Measurements from ENCODE around the gene MBD6. TPM values are rescaled to one million over a fixed set of nuclear protein-coding genes. Genes with fewer than 3 reads are reported as not detected.
"Not testable (repeated sequence)": the region's sequence is repeated elsewhere in the genome, so short reads cannot be mapped to it uniquely, and the experiment has no call there.

MBD6 gene
- polyA plus RNA-seq, 1 experiment: 8.3 TPM

DNA sequence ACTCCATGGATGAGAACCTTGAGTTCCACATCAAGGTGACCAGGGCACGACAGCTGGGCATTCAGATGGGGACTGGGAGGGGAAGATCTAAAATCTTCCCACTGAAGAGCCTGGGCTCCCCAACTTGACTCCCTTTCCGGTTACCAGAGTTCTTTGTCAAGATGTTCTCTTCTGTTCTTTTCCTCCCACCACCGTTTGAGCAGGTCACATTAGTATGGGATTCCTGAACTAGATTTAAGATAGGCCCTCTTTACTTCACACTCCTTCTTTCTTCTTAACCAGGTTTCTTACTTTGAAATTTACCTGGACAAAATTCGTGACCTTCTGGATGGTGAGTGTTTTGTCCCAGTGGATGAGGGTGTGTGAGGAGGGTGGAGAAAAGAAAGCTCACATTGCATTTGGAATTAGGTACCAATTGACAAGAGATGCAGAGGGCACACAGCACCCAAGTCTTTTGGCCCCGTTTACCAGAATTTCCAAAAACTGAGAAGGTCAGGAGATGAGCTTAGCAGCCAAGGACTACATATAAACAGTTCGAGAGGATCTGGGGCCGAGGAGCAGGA is 41.6 kb downstream of the MBD6 start:
- TF ChIP-seq, protein P1, sequence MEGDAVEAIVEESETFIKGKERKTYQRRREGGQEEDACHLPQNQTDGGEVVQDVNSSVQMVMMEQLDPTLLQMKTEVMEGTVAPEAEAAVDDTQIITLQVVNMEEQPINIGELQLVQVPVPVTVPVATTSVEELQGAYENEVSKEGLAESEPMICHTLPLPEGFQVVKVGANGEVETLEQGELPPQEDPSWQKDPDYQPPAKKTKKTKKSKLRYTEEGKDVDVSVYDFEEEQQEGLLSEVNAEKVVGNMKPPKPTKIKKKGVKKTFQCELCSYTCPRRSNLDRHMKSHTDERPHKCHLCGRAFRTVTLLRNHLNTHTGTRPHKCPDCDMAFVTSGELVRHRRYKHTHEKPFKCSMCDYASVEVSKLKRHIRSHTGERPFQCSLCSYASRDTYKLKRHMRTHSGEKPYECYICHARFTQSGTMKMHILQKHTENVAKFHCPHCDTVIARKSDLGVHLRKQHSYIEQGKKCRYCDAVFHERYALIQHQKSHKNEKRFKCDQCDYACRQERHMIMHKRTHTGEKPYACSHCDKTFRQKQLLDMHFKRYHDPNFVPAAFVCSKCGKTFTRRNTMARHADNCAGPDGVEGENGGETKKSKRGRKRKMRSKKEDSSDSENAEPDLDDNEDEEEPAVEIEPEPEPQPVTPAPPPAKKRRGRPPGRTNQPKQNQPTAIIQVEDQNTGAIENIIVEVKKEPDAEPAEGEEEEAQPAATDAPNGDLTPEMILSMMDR (IDR thresholded peaks at IDR 0.05; ENCODE audit: insufficient read depth, low read depth, low read length): no peak
- Histone ChIP-seq H3K4me3 (ENCODE audit: low read depth, low read length) (no peak overlapping the region), H3K36me3 (ENCODE audit: control insufficient read depth, insufficient read depth, low read length) (no peaks in the 10 kb centered on the region), H3K27me3 (ENCODE audit: control insufficient read depth, insufficient read depth, low read length) (peaks cover 4% of the 10 kb centered on the region; the same call in 1 of the 2 replicates)
- no peak for DNase-seq (ENCODE audit: low read depth)
- ChIA-PET POLR2A (no interaction called here), CTCF (interaction anchor here (0.7 kb wide), 1 partner anchor 58 kb away, joined by 5 read pairs; no protein-coding TSS in a partner anchor)

DNA sequence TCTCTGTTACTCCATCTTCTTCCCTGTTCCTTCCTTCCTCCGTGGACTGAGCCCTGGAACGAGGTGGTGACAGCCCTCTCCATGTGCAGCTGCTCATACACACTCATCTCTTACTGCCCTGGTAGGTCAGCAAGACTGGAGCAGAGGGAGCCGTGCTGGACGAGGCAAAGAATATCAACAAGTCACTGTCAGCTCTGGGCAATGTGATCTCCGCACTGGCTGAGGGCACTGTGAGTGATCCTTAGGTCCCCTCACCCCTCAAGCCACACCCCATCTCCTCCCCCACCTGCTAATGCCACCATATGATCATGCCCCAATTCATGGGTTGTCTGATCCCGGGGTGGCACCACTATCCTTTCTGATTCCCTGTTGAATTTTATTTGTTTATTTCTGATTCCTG is 46.2 kb downstream of the MBD6 start:
- no peak overlapping the region for H3K4me3 ChIP-seq (ENCODE audit: low read depth, low read length)
- no peaks in the 10 kb centered on the region; the same call in 1 of the 2 replicates for H3K27me3 ChIP-seq (ENCODE audit: control insufficient read depth, insufficient read depth, low read length)
- TF ChIP-seq, protein P1 (IDR thresholded peaks at IDR 0.05; ENCODE audit: insufficient read depth, low read depth, low read length): no peak
- ChIA-PET CTCF (interaction anchor here (1.1 to 1.7 kb wide), 2 partner anchors 11 to 14 kb away, joined by 3 read pairs; no protein-coding TSS in a partner anchor), POLR2A (no interaction called here)
- no peaks in the 10 kb centered on the region; the same call in 1 of the 2 replicates for H3K36me3 ChIP-seq (ENCODE audit: control insufficient read depth, insufficient read depth, low read length)
- no peak for DNase-seq (ENCODE audit: low read depth)

DNA sequence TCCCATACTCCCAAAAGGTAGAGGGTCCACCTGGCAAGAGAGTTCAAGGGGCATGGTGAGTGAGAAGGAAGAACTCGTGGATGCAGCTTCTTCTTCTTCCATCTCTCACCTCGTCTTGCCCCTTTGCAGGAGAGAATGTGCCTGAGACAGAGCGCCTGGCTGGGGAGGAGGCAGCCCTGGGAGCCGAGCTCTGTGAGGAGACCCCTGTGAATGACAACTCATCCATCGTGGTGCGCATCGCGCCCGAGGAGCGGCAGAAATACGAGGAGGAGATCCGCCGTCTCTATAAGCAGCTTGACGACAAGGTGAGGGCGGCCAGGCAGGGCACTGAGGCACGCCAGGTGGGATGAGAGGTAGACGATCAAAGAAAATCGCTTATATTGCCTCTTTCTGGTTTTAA is 47.2 kb downstream of the MBD6 start:
- Histone ChIP-seq H3K27me3 (ENCODE audit: control insufficient read depth, insufficient read depth, low read length) (no peaks in the 10 kb centered on the region; the same call in 1 of the 2 replicates), H3K4me3 (ENCODE audit: low read depth, low read length) (no peak overlapping the region), H3K36me3 (ENCODE audit: control insufficient read depth, insufficient read depth, low read length) (no peaks in the 10 kb centered on the region; the same call in 1 of the 2 replicates)
- ChIA-PET CTCF (interaction anchor here (0.8 to 6.9 kb wide), 3 partner anchors 10 to 123 kb away, joined by 3 to 56 read pairs (median 3); no protein-coding TSS in a partner anchor), POLR2A (no interaction called here)
- DNase-seq (ENCODE audit: low read depth): no peak
- TF ChIP-seq, protein P1 (IDR thresholded peaks at IDR 0.05; ENCODE audit: insufficient read depth, low read depth, low read length): no peak

- H3K36me3 ChIP-seq (ENCODE audit: control insufficient read depth, insufficient read depth, low read length); H3K4me3 ChIP-seq (ENCODE audit: low read depth, low read length); DNase-seq (ENCODE audit: low read depth); POLR2A ChIA-PET; H3K27me3 ChIP-seq (ENCODE audit: control insufficient read depth, insufficient read depth, low read length): not testable (repeated sequence)
- CTCF ChIA-PET: interaction anchor here (1.1 to 6.9 kb wide), 3 partner anchors 9 to 112 kb away, joined by 3 to 56 read pairs (median 3); no protein-coding TSS in a partner anchor
Observed at GRCh38 chr12:57570438-57570837, 47.8 kb downstream of the MBD6 start.

- CTCF ChIA-PET: interaction anchor here (1.4 to 6.9 kb wide), 2 partner anchors 13 to 50 kb away, joined by 4 to 56 read pairs; no protein-coding TSS in a partner anchor
- TF ChIP-seq, protein P1 (IDR thresholded peaks at IDR 0.05; ENCODE audit: insufficient read depth, low read depth, low read length): no peak
- Histone ChIP-seq H3K27me3 (ENCODE audit: control insufficient read depth, insufficient read depth, low read length) (no peaks in the 10 kb centered on the region; the same call in 1 of the 2 replicates), H3K36me3 (ENCODE audit: control insufficient read depth, insufficient read depth, low read length) (peaks cover 1% of the 10 kb centered on the region), H3K4me3 (ENCODE audit: low read depth, low read length) (no peak overlapping the region)
- POLR2A ChIA-PET: no interaction called here
- DNase-seq (ENCODE audit: low read depth): no peak
Observed at GRCh38 chr12:57571926-57572762, 49.5 kb downstream of the MBD6 start.

All from BJ (cell line).